Activated T-helper 1 cell treated with anti-CD3 and anti-CD28 coated beads, Interleukin-2, amount 50 U/mL, for 16 hours (primary cell): ENCODE results near the gene GPD2.

Experiments used
- DNase-seq, 2 donors: peaks; one replicate each; pipeline ENCODE4 v3.0.0-alpha.2; 2020; ENCODE audit warnings: low read depth in 1 of 2, low spot score in 1 of 2

The GPD2 gene

GRCh38 chr2:156435718-156436496 is at the start of gene GPD2:
TSS of gene GPD2 (plus strand) at chr2:156436379. CDS start at chr2:156476106, 39,727 bp downstream.
- peak; percentile 24 to 49 for DNase-seq

- DNase-seq: no peak
Observed at GRCh38 chr2:156394033-156394741, 42.0 kb upstream of the GPD2 start.

- no peak for DNase-seq
Observed at GRCh38 chr2:156396126-156396525, 40.1 kb upstream of the GPD2 start.

GRCh38 chr2:156397229-156397628 is 39.0 kb upstream of the GPD2 start:
- DNase-seq: no peak

- no peak for DNase-seq
Observed at GRCh38 chr2:156398176-156398575, 38.0 kb upstream of the GPD2 start.

- DNase-seq: no peak
Observed at GRCh38 chr2:156399224-156399949, 36.8 kb upstream of the GPD2 start.

- DNase-seq: peak; percentile 14 to 15
Observed at GRCh38 chr2:156399950-156400705, 36.1 kb upstream of the GPD2 start.

- peak; percentile 53 to 65 for DNase-seq
Observed at GRCh38 chr2:156400706-156401678, 35.2 kb upstream of the GPD2 start.

GRCh38 chr2:156401861-156402260 is 34.3 kb upstream of the GPD2 start:
- no peak for DNase-seq

- no peak for DNase-seq
Observed at GRCh38 chr2:156405586-156405985, 30.6 kb upstream of the GPD2 start.

GRCh38 chr2:156411835-156412234 is 24.3 kb upstream of the GPD2 start:
- no peak for DNase-seq

GRCh38 chr2:156421851-156422250 is 14.3 kb upstream of the GPD2 start:
- no peak for DNase-seq

- DNase-seq: no peak
Observed at GRCh38 chr2:156423674-156424282, 12.4 kb upstream of the GPD2 start.

- no peak for DNase-seq
Observed at GRCh38 chr2:156427074-156427473, 9.1 kb upstream of the GPD2 start.

GRCh38 chr2:156429211-156429610 is 7.0 kb upstream of the GPD2 start:
- no peak for DNase-seq

- DNase-seq: no peak
Observed at GRCh38 chr2:156430236-156430979, 5.8 kb upstream of the GPD2 start.

GRCh38 chr2:156430980-156431358 is 5.2 kb upstream of the GPD2 start:
- no peak for DNase-seq

GRCh38 chr2:156434461-156435291 is 1.5 kb upstream of the GPD2 start:
- no peak for DNase-seq
